Measurements from ENCODE around the gene LSM14B.
"Not testable (repeated sequence)": the region's sequence is repeated elsewhere in the genome, so short reads cannot be mapped to it uniquely, and the experiment has no call there.

The LSM14B gene

GRCh38 chr20:62121776-62122653 lies at the start of gene LSM14B:
TSS of gene LSM14B (plus strand) at chr20:62122475. CDS start at chr20:62122667, 192 bp downstream.
- DNase-seq, result peak; percentile 96

- DNase-seq, result no peak
Observed at GRCh38 chr20:62073323-62073722, 49.0 kb upstream of the LSM14B start.

GRCh38 chr20:62079166-62079565 lies 43.1 kb upstream of the LSM14B start:
- no peak for DNase-seq

- peak; percentile 30 for DNase-seq
Observed at GRCh38 chr20:62080249-62080990, 41.9 kb upstream of the LSM14B start.

GRCh38 chr20:62083312-62083711 lies 39.0 kb upstream of the LSM14B start:
- DNase-seq, result no peak

- not testable (repeated sequence) for DNase-seq
Observed at GRCh38 chr20:62084224-62084623, 38.1 kb upstream of the LSM14B start.

GRCh38 chr20:62085206-62085605 lies 37.1 kb upstream of the LSM14B start:
- no peak for DNase-seq

- DNase-seq, result no peak
Observed at GRCh38 chr20:62087227-62087626, 35.0 kb upstream of the LSM14B start.

- no peak for DNase-seq
Observed at GRCh38 chr20:62087632-62088031, 34.6 kb upstream of the LSM14B start.

- DNase-seq, result peak; percentile 35
Observed at GRCh38 chr20:62088258-62089127, 33.8 kb upstream of the LSM14B start.

GRCh38 chr20:62089393-62089792 lies 32.9 kb upstream of the LSM14B start:
- no peak for DNase-seq

- DNase-seq, result no peak
Observed at GRCh38 chr20:62096421-62097380, 25.6 kb upstream of the LSM14B start.

- DNase-seq, result no peak
Observed at GRCh38 chr20:62097881-62098407, 24.3 kb upstream of the LSM14B start.

GRCh38 chr20:62101078-62101477 lies 21.2 kb upstream of the LSM14B start:
- no peak for DNase-seq

- no peak for DNase-seq
Observed at GRCh38 chr20:62103508-62104233, 18.6 kb upstream of the LSM14B start.

- DNase-seq, result no peak
Observed at GRCh38 chr20:62104234-62104789, 18.0 kb upstream of the LSM14B start.

- no peak for DNase-seq
Observed at GRCh38 chr20:62104791-62105345, 17.4 kb upstream of the LSM14B start.

GRCh38 chr20:62105592-62105991 lies 16.7 kb upstream of the LSM14B start:
- no peak for DNase-seq

- DNase-seq, result no peak
Observed at GRCh38 chr20:62111148-62111547, 11.1 kb upstream of the LSM14B start.

GRCh38 chr20:62112368-62112767 lies 9.9 kb upstream of the LSM14B start:
- no peak for DNase-seq

Data from NCI-H69 (cell line).